Peyer's patch (tissue), 4 donors: ENCODE results near the gene HOXD8. TPM values are rescaled to one million over a fixed set of nuclear protein-coding genes. Genes with fewer than 3 reads are reported as not detected.

Experiments
- DNase-seq, 3 donors: peaks; one replicate each; pipeline ENCODE4 v3.0.0-alpha.2; 2017 to 2019
- H3K27ac ChIP-seq, 4 donors: fragments of 200-600 bp; sonication (generic); one replicate each; pipeline ENCODE4 v1.5.1; 2016 to 2019
- H3K27me3 ChIP-seq, 2 donors: fragments of 200-600 bp; sonication (generic); one replicate each; pipeline ENCODE4 v1.5.1; 2019
- H3K36me3 ChIP-seq, 3 donors: fragments of 200-600 bp; sonication (generic); one replicate each; pipeline ENCODE4 v1.5.1; 2016 to 2019
- H3K4me1 ChIP-seq, 4 donors: fragments of 200-600 bp; sonication (generic); one replicate each; pipeline ENCODE4 v1.5.1; 2016 to 2019
- H3K4me3 ChIP-seq, 4 donors: fragments of 200-600 bp; sonication (generic); 1 replicate in 3 of 4; 2 replicates in 1 of 4; pipeline ENCODE4 v1.5.1; 2016 to 2019; ENCODE audit warnings: mild to moderate bottlenecking in 1 of 4
- H3K9me3 ChIP-seq, 4 donors: fragments of 200-600 bp; sonication (generic); one replicate each; pipeline ENCODE4 v1.5.1; 2016 to 2019; ENCODE audit warnings: mild to moderate bottlenecking in 1 of 4
- POLR2A ChIP-seq, 2 donors: fragments of 450-650 bp; IDR thresholded peaks; one replicate each; pipeline ENCODE4 v1.5.1; 2017; ENCODE audit warnings: antibody characterized with exemption in 2 of 2, mild to moderate bottlenecking in 2 of 2, moderate library complexity in 2 of 2
- total RNA-seq, 4 donors: library from RNA; depleted of rRNA; stranded (reverse); fragments of >200 nt; gene quantifications; one replicate each; pipeline ENCODE4 v1.1.0, GENCODE V29; 2016
- TF ChIP-seq, protein P1 (sequence below), 6 experiments: fragments of 450-650 bp in 4 of 6; fragments of 200-600 bp in 2 of 6; sonication (generic) in 1 of 6; IDR thresholded peaks; one replicate each; pipeline ENCODE4 v1.5.1; 2017 to 2019; ENCODE audit warnings: antibody characterized with exemption in 6 of 6, mild to moderate bottlenecking in 3 of 6, moderate library complexity in 1 of 6

Gene HOXD8
- total RNA-seq, 4 donors from 2014 or later: 3.3 to 9.1 (median 5.0) TPM

DNA sequence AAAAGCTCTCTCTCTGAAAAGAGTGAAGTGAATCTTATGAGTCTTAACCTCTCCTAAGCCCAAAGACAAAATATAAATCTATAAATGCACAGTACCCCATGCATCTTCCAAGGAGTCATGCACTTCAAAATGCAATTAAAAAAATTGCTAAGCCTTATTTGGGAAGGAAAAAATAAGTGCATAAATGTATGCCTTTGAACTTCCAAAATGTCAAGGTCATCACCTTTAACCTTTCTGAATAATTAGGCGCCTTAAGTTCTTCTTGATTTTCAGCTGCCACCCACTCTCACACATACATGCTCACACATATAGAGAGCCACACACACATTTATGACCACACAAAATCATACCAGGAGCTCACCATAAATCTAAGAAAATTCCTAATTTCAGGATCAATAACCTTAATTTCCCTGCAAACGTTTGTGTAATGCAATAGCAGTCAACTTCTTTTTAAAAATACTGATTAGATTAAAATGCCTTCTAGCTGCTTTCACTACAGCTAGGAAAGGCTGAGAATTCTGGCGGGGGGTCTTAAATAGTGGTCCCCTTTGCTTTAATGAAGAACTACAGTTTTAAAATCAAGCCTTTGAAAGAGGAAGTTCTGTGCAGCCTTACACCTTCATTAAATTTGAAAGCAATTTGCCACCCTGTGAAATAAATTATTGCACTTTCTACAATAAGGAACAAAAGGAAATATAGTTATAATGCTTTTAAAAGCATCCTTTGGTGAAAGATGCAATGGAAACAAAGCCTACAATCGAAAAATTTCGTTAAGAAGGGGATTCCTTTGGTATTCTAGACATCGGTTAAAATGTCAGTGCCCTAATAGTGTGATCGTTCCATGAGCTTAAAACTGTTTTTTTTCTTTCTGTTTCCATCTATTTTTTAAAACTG is 18.8 kb upstream of the HOXD8 start:
- Histone ChIP-seq H3K36me3 (no peaks in the 10 kb centered on the region), H3K4me1 (peaks cover 0 to 23% (median 1%) of the 10 kb centered on the region in 4 donors), H3K27me3 (peaks cover 0 to 88% of the 10 kb centered on the region in 2 donors), H3K4me3 (no peak overlapping the region), H3K27ac (no peak overlapping the region), H3K9me3 (peaks cover 0 to 5% (median 0%) of the 10 kb centered on the region in 4 donors)
- DNase-seq: no peak
- no peak for TF ChIP-seq POLR2A (IDR thresholded peaks at IDR 0.05)
- TF ChIP-seq, protein P1, sequence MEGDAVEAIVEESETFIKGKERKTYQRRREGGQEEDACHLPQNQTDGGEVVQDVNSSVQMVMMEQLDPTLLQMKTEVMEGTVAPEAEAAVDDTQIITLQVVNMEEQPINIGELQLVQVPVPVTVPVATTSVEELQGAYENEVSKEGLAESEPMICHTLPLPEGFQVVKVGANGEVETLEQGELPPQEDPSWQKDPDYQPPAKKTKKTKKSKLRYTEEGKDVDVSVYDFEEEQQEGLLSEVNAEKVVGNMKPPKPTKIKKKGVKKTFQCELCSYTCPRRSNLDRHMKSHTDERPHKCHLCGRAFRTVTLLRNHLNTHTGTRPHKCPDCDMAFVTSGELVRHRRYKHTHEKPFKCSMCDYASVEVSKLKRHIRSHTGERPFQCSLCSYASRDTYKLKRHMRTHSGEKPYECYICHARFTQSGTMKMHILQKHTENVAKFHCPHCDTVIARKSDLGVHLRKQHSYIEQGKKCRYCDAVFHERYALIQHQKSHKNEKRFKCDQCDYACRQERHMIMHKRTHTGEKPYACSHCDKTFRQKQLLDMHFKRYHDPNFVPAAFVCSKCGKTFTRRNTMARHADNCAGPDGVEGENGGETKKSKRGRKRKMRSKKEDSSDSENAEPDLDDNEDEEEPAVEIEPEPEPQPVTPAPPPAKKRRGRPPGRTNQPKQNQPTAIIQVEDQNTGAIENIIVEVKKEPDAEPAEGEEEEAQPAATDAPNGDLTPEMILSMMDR (IDR thresholded peaks at IDR 0.05): no peak

- Histone ChIP-seq H3K27ac (no peak overlapping the region), H3K36me3 (no peaks in the 10 kb centered on the region), H3K27me3 (peaks cover 0 to 91% of the 10 kb centered on the region in 2 donors), H3K9me3 (peaks cover 0 to 5% (median 0%) of the 10 kb centered on the region in 4 donors), H3K4me1 (peaks cover 0 to 28% (median 1%) of the 10 kb centered on the region in 4 donors), H3K4me3 (no peak overlapping the region)
- TF ChIP-seq POLR2A (IDR thresholded peaks at IDR 0.05): no peak
- TF ChIP-seq, protein P1 (IDR thresholded peaks at IDR 0.05): peak in 4 of 6 experiments; percentile 39 to 56 (median 44)
- peak in 2 of 3 donors; percentile 72 to 75 for DNase-seq
Measured at GRCh38 chr2:176111309-176111663, 18.2 kb upstream of the HOXD8 start.

- Histone ChIP-seq H3K4me3 (no peak overlapping the region), H3K27me3 (peaks cover 0 to 91% of the 10 kb centered on the region in 2 donors), H3K4me1 (peaks cover 0 to 25% (median 1%) of the 10 kb centered on the region in 4 donors), H3K36me3 (no peaks in the 10 kb centered on the region), H3K27ac (no peak overlapping the region), H3K9me3 (peaks cover 0 to under 1% (median 0%) of the 10 kb centered on the region in 4 donors)
- TF ChIP-seq POLR2A (IDR thresholded peaks at IDR 0.05): no peak
- TF ChIP-seq, protein P1 (IDR thresholded peaks at IDR 0.05): no peak
- peak in 1 of 3 donors; percentile 39 for DNase-seq
Measured at GRCh38 chr2:176111846-176112374, 17.6 kb upstream of the HOXD8 start.

- TF ChIP-seq, protein P1 (IDR thresholded peaks at IDR 0.05): no peak
- TF ChIP-seq POLR2A (IDR thresholded peaks at IDR 0.05): no peak
- Histone ChIP-seq H3K9me3 (no peaks in the 10 kb centered on the region), H3K27me3 (peaks cover 0 to 95% of the 10 kb centered on the region in 2 donors), H3K36me3 (no peaks in the 10 kb centered on the region), H3K4me3 (no peak overlapping the region), H3K4me1 (peaks cover 0 to 20% (median 1%) of the 10 kb centered on the region in 4 donors), H3K27ac (no peak overlapping the region)
- peak in 1 of 3 donors; percentile 46 for DNase-seq
Measured at GRCh38 chr2:176112375-176113302, 16.9 kb upstream of the HOXD8 start.
